Activated CD8-positive, alpha-beta memory T cell treated with anti-CD3 and anti-CD28 coated beads, Interleukin-2, amount 50 U/mL, for 1 hour (primary cell): ENCODE results near the gene NCOA3.
"Not testable (repeated sequence)": the region's sequence is repeated elsewhere in the genome, so short reads cannot be mapped to it uniquely, and the experiment has no call there.

Experiments
- DNase-seq: peaks from one replicate; pipeline ENCODE4 v3.0.0-alpha.2; 2020; ENCODE audit errors: extremely low read depth

NCOA3 gene

DNA sequence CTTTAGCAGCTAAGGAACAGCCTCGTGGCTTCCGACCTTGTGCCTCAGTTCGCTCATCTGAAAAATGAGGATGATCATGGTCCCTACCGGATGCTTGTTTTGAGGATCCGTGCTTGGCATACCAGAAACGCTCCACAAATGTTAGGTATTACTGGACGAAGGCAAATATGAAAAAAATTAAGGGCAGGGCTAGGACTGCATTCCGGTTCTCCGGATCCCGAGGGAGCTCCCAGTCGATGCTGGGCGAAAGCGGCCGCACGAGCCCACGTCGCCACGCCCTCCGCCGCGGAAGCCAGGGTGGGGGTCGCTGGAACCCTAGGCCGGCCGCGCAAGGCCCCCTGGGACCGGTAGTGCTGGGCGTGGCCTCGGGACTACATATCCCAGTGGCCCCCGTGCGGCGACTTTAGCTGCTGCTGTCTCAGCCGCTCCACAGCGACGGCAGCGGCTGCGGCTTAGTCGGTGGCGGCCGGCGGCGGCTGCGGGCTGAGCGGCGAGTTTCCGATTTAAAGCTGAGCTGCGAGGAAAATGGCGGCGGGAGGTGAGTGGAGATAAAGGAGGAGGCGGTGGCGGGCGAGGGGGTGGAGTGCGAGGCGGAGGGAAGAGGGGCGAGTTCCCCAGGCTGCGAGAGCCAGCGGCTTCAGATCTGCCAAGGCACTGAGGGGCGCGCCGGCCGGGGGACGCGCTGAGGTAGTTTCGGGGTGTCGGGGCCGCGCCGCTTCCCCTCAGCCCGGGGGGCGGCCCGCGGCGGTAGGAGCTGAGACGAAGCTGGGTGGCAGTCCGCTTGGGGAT, at the start of gene NCOA3:
Gene NCOA3, plus strand, starts transcription at position 406 of the 789 bp plus-strand sequence. CDS start 120,361 bp downstream, outside the sequence.
- peak; percentile 80 for DNase-seq

DNA sequence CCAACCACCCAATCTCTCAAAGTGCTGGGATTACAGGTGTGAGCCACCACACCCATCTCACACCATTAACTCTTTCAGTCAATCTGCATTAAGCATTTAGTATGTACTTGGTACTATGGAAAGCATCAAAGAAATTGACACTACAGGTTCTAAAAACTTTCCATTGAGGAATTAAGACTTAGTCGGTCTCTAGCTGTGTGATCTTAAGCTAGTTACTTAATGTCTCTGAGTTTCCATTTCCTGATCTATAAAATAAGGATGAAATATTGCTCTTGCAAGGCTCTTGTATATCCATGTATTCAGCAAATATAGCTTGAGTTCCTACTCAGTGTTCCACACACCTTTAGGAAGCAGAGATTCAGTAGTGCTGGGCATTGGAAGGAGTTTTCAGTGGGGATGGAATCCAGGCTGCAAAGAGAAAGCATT, 48.9 kb upstream of the NCOA3 start:
- DNase-seq, result no peak

DNA sequence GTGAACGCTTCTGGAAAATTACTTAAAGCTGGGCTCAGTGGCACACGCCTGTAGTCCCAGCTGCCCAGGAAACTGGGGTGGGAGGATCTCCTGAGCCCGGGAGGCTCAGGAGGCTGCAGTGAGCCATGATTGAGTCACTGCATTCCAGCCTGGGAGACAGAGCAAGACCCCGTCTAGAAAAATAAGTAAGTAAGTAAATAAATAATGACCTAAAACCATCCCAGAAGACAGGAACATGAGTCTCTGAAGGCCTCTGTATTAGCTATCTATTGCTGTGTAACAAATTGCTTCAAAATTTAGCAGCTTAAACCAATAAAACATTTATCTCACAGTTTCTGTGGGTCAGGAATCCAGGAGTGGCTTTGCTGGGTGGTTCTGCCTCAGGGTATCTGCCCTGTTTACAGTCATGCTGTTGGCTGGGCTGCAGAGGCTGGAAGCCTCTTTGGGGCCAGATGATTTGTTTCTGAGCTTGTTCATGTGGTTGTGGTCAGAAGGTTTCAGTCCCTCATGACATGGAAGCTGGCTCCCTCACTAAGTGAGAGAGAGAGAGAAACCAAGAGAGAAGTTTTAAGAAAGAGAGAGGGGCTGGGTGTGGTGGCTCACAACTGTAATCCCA, 48.4 kb upstream of the NCOA3 start:
- no peak for DNase-seq

DNA sequence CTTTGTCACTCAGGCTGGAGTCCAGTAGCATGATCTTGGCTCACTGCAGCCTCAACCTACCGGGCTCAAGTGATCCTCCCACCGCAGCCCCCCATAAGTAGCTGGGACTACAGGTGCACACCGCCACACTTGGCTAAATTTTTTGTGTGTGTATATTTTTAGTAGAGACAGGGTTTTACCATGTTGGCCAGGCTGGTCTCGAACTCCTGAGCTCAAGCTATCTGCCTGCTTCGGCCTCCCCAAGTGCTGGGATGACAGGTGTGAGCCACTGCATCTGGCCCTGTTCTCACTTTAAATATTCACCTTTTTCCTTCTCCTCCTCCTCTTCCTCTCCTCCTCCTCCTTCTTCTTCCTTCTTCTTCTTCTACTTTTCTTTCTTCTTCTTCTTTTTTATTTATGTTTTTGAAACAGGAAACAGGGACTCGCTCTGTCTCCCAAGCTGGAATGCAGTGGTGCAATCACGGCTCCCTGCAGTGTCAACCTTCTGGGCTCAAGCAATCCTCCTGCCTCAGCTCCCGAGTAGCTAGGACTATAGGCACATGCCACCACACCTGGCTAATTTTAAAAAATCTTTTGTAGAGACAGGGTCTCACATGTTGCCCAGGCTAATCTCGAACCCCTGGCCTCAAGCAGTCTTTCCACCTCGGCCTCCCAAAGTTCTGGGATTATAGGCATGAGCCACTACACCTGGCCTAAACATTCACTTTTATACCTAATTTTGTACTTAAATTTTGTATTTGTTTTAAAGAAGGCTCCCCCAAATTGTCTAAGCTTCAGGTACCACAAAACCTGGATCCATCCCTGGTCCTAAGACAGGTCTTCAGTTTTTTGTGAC, 47.2 kb upstream of the NCOA3 start:
- DNase-seq, result no peak

DNA sequence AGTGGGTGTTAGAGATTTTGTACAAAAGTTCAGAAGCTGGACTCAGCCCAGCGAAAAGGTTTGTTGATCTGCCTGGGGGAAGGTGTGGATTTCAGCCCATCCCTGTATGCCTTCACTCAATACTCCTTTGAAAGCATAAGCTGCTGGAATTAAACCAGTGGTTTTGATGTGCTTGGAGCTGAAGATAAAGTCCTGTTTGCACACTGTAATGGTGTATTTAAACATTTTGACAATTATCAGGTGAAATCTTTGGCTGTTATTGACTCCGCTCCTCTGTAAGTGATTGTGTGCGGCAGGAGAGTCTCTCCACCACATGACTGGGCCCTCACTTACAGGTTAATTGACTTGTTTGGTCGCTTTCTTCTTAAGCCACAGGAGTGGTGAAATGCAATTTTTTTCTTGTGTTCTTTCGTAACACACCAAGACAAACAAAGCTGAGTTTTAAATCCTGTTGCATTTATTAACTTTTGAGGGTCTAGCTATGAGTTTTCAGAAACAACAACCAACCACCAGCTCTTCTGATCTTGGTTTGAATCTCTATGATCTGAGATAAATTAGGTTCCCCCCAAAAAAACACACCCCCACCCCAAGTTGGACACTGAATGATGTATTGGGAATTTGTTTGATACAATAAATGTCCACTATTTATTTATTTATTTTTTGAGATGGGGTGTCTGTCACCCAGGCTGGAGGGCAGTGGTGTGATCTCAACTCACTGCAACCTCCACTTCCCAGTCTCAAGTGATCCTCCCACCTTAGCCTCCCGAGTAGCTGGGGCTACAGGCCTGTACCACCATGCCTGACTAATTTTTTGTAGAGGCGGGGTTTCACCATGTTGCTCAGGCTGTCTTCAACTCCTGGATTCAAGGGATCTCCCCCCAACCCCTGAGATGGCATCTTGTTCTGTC, 46.3 kb upstream of the NCOA3 start:
- DNase-seq, result no peak

DNA sequence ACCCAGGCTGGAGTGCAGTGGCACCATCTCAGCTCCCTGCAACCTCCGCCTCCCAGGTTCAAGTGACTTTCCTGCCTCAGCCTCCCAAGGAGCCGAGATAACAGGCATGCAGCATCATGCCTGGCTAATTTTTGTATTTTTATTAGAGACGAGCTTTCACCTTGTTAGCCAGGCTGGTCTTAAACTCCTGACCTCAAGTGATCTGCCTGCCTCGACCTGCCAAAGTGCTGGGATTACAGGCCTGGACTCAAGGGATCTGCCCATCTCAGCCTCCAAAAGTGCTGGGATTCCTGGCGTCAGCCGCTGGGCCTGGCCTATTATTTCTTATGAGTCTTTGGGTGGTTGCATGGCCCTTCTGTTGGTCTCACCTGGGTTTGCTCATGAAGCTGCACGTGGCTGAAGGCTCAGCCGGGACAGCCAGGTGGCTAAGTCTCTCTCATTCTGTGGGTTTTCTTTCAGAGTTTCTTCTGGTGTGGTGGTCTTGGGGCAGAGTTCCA, 45.6 kb upstream of the NCOA3 start:
- no peak for DNase-seq

DNA sequence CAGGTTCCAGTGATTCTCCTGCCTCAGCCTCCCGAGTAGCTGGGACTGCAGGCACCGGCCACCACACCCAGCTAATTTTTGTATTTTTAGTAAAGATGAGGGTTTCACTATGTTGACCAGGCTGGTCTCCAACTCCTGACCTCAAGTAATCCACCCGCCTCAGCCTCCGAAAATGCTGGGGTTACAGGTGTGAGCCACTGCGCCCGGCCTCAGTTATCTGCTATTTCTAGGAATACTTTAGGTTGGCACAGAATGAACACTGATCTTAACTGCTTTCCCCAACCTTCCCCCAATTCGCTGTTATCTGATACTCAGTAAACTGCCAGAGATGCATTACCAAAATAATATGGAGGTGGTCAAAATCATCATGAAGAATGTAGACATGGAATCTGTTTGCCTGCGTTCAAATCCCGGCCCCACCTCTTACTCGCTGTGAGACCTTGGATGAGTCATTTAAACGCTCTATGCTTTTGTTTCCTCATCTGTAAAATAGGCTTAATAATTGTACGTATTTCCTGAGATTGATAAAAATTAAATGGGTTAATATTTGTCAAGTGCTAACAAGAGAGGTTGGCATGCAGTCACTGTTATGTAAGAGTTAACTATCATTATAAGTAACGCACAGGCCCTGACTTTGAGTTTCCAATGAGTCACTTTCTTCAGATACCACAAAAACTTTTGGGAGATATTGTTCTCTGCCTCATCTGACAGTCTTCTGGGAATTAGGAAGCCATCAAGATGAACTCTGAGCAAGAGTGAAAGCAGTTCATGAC, 44.5 kb upstream of the NCOA3 start:
- no peak for DNase-seq

DNA sequence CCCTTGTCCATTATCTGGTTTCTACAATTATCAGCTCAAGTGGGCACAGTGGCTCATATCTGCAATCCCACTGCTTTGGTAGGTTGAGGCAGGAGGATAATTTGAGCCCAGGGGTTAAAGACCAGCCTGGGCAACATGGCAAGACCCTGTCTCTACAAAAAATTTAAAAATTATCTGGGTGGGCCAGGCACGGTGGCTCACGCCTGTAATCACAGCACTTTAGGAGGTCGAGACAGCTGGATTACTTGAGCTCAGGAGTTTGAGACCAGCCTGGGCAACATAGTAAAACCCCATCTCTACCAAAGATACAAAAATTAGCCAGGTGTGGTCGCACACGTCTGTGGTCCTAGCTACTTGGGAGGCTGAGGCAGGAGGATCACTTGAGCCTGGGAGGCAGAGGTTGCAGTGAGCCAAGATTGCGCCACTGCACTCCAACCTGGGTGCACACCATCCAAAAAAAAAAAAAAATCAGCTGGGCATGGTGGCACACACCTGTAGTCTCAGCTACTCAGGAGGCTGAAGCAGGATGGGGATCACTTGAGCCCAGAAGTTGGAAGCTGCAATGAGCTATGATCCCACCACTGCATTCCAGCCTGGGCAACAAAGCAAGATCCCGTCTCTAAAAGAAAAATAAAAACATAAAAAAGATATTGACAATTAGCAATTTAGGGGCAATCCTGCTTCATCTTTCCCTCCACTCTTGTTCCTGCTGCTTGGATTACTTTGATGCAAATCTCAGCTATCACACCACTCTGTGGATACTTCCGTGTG, 43.2 kb upstream of the NCOA3 start:
- DNase-seq, result not testable (repeated sequence)

DNA sequence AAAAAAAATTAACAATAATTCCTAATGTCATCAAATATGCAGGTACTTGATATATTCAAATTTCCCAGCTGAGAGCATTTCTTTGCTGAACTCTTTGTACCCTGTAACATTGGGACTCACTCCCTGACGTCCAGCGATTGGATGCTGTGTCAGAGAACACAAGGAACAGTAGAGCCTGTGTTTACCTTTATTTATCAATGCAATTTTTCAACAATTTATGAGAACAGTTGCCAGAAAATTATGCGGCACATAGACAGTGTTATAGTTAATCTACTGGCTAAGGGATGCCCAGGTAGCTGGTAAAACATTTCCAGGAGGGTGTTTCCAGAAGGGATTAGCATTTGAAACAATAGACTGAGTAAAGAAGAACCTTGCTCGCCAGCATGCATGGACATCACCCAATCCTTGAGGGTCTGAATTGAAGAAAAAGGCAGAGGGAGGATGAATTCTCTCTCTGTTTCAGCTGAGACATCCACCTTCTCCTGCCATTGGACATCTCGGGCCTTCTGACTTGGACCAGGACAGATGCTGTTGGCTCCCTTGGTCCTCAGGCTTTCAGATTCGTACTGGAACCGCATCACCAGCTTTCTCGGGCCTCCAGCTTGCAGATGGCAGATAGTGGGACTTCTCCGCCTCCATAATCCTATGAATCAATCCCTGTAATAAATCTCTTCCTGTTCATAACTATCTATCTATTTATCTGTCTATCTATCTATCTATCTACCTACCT, 42.2 kb upstream of the NCOA3 start:
- DNase-seq, result no peak

DNA sequence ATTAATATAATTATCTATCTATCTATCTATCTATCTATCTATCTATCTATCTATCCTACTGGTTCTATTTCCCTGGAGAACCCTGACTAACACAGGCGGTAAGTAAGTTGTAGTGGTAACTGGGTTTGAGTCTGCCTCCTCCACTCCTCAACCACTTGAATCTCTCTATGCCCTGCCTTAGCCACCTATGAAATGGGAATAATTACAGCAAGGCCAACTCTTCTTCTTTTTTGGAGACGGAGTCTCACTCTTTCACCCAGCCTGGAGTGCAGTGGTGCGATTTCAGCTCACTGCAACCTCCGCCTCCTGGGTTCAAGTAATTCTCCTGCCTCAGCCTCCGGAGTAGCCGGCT, 41.0 kb upstream of the NCOA3 start:
- not testable (repeated sequence) for DNase-seq

DNA sequence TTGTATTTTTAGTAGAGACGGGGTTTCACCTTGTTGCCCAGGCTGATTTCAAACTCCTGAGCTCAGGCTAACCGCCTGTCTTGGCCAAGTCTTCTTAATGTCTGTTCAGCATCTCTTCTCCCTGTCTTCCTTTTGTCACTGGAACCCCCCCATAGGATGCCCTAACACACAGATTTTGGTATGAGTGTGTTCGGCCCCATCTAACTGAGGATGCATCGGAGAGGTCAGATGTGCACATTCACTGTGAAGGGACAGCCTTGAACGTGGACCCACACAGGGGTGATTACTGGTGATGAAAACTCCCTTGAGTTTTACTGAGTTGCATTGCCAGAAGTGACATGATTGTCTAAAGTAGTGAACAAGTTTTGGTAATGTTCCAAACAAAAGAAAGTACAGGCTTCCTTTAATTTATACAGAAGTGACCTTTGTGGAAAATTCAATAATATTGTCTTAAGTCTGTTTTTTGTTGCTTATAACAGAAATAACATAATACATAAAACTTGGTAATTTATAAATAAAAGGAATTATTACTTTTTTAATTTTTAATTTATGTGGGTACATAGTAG, 40.5 kb upstream of the NCOA3 start:
- DNase-seq, result no peak

DNA sequence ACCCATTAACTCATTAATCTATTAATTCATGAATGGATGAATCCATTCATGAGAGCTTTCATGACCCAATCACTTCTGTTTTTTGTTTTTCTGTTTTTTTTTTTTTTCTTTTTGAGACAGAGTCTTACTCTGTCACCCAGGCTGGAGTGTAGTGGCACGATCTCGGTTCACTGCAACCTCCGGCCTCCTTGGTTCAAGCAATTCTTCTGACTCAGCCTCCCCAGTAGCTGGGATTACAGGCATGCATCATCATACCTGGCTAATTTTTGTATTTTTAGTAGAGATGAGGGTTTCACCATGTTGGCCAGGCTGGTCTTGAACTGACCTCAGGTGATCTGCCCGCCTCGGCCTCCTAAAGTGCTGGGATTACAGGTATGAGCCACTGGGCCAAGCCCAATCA, 39.8 kb upstream of the NCOA3 start:
- DNase-seq, result not testable (repeated sequence)

DNA sequence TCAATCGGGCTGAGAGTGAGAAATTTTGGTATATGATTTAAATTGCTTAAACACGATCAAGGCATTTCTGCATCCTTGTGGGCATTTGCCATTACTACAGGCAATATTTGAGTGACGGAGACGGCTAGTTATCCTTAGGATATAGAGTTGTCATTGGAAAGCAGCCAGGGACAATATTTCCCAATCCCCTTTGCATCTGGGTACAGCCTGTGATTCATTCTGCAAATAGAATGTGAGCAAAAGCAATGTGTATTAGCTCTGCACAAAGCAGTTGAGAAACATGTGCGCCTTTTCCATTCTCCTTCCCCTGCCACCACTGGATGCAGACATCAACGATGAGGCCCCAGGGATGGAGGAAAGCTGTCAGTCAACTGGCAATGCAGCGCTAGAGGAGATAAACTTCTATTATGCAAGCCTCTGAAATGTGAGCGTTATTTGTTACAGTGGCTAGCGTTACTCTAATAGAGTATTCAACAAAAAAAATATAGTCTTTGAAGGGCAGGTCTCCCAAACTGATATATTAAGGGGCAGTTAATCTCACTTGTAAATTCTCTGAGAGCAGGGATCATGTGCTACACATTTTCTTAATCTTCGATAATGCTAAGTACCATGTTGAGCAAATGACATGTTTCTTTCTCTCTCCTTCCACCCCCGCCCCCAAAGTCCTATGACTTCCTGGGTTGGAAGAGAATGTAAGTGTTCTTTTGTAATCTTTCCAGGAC, 37.1 kb upstream of the NCOA3 start:
- DNase-seq, result no peak

DNA sequence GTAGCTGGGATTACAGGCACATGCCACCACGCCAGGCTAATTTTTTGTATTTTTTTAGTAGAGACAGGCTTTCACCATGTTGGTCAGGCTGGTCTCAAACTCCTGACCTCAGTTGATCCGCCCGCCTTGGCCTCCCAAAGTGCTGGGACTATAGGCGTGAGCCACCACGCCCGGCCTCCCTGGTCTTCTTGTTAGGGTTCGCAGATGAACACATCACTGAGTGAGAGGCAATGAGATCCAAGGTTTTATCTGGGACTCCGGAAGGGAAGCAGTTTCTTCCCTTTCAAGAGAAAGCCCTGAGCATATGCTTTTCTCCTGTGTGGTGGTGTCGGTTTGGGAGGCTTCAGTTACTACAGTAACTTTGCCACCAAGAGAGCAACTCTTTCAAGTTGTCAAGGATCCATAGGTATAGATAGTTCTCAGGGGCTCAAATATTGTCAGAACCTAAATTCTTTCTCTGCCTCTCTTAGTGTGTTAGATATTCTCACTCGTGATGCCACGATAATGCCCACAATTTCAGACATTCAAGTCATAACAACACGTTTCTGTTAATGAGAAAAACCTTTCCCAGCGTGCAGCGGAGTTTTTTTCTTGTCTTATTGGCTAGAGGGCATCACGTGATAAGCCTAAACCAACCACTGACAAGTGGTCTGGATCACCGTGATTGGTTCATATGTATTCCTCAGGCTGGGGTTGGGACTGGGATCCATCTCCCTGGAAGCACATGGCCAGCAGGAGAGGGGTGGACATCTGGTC, 36.2 kb upstream of the NCOA3 start:
- DNase-seq, result no peak

DNA sequence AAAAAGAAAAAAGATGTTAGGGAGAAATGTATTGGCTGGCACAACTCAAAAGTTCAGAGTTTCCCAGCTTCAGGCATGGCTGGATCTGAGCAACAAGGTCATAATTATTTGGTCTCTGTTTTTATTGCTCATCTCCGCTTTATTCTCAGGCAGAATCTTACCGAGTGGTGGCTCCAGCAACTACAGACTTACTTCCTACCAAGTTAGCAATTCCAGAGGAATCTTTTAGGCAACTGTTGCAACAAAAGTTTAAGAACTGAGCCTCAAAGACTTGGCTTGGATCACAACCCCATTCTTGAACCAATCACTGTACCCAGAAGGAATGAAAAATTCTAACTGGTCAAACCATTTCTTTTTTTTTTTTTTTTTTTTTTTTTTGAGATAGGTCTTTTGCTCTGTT, 35.5 kb upstream of the NCOA3 start:
- DNase-seq, result no peak

DNA sequence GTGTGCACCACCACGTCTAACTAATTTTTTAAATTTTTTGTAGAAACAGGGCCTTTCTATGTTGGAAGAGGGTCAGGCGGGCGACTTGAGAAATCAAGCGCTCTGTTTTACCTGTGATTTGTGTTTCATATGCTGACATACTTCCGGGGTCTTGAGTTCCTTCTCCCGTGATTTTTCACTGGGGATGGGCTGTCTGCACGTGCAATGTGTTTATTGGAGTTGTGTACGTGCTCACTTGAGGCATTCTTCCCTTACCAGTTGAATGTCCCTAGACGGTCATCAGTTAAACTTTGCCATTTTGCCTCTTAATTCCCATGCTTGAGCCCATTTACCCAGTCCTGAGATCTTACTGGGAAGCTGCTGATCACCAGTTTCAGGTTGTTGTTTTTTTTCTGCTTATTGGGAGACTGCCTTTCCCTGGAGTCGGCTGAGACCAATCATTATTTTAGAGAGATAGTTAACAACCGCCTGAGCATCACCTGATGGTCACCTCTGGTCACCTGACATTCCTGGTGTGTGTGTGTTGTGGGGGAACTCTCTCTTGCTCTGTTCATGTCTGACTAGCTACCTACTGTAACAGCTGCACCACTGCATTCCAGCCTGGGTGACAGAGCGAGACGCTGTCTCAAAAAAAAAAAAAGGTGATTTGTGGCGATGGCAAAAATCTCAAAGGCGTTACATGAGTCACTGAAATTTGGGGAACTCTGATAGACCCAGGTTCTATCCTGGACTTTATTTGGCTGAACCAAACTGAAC, 34.8 kb upstream of the NCOA3 start:
- DNase-seq, result no peak
